K562 (cell line): Measurements from ENCODE around the gene RPS6KA4. TPM values are rescaled to one million over a fixed set of nuclear protein-coding genes. Genes with fewer than 3 reads are reported as not detected.

Source experiments
- ATAC-seq: fragments of 200-7000 bp; cut with Tn5 transposase; 3 replicates; pipeline ENCODE4 v1.9.1; 2020; ENCODE audit warnings: moderate library complexity
- BruUV-seq: library from RNA; stranded (reverse); fragments of 400-500 nt; replicated peaks from 2 replicates; lab custom pipeline; 2021; lab: Mats Ljungman, UMichigan
- CTCF ChIA-PET: fragments of 300-600 bp; formaldehyde crosslinking; extraction: SDS; loops from one replicate; lab custom pipeline; 2021; ENCODE audit warnings: low intra/inter-chr PET ratio; lab: Yijun Ruan, JAX
- POLR2A ChIA-PET: fragments of 300-600, 350-650 bp; sonication (Branson Sonifier 250); formaldehyde crosslinking; extraction: SDS; loops from one replicate; lab custom pipeline; 2021; ENCODE audit warnings: antibody characterized with exemption, inconsistent platforms; lab: Yijun Ruan, JAX
- DNase-seq, 4 experiments: peaks; one replicate each; pipeline versions ENCODE4 v3.0.0 to v3.0.0-alpha.2; 2011 to 2018; ENCODE audit warnings: low spot score in 3 of 4, mixed read lengths in 3 of 4; ENCODE audit errors: extremely low read depth in 1 of 4
- FAIRE-seq: peaks from 2 replicates; lab custom pipeline; 2011; peaks lifted over from hg19 to GRCh38; lab: Jason Lieb, UNC
- H2AFZ ChIP-seq: 2 replicates; pipeline ENCODE4 v1.6.0; 2011; ENCODE audit warnings: low read depth, low read length, control low read depth, inconsistent platforms
- H3K27ac ChIP-seq: fragments of 200-600 bp; 3 replicates; pipeline ENCODE4 v1.8.0; 2011; ENCODE audit warnings: low read depth, mild to moderate bottlenecking, control low read depth, inconsistent platforms, low read length, moderate library complexity, mixed read lengths; ENCODE audit errors: extremely low read depth
- H3K27me3 ChIP-seq, 2 experiments: fragments of 300-600 bp in 1 of 2; 2 replicates in 1 of 2; 3 replicates in 1 of 2; pipeline versions ENCODE4 v1.6.0 to v1.8.0; 2011; ENCODE audit warnings: inconsistent platforms in 2 of 2, low read length in 2 of 2, mild to moderate bottlenecking in 1 of 2, mixed read lengths in 1 of 2, moderate library complexity in 1 of 2; ENCODE audit not compliant: control insufficient read depth in 2 of 2, insufficient read depth in 2 of 2
- H3K36me3 ChIP-seq: fragments of 300-600 bp; 3 replicates; pipeline ENCODE4 v1.8.0; 2011; ENCODE audit warnings: mild to moderate bottlenecking, low read length, inconsistent platforms; ENCODE audit not compliant: control insufficient read depth, insufficient read depth
- H3K4me1 ChIP-seq, 2 experiments: fragments of 200-600 bp in 1 of 2; replicated peaks in 1 of 2; 2 replicates in 1 of 2; 3 replicates in 1 of 2; pipeline versions ENCODE4 v1.5.1 to v1.8.0; 2011; ENCODE audit warnings: inconsistent platforms in 2 of 2, low read length in 2 of 2, mild to moderate bottlenecking in 1 of 2, mixed read lengths in 1 of 2, moderate library complexity in 1 of 2; ENCODE audit not compliant: control insufficient read depth in 2 of 2, insufficient read depth in 2 of 2
- H3K4me2 ChIP-seq: 2 replicates; pipeline ENCODE4 v1.6.1; 2011; ENCODE audit warnings: low read length, control low read depth, inconsistent platforms, mixed read lengths; ENCODE audit not compliant: insufficient read depth
- H3K4me3 ChIP-seq: fragments of 200-600 bp; sonication (generic), shearing (Covaris generic); 2 replicates; pipeline ENCODE4 v1.5.1; 2016; ENCODE audit warnings: control low read depth, inconsistent platforms
- H3K79me2 ChIP-seq: fragments of 200-600 bp; 3 replicates; pipeline ENCODE4 v1.8.0; 2011; ENCODE audit warnings: low read length, inconsistent platforms; ENCODE audit not compliant: control insufficient read depth, insufficient read depth
- H3K9ac ChIP-seq, 2 experiments: 2 replicates each; pipeline versions ENCODE4 v1.6.0 to v1.6.1; 2011; ENCODE audit warnings: low read depth in 2 of 2, low read length in 2 of 2, control low read depth in 1 of 2, inconsistent platforms in 1 of 2, mild to moderate bottlenecking in 1 of 2, mixed read lengths in 1 of 2; ENCODE audit not compliant: insufficient read depth in 1 of 2
- H3K9me1 ChIP-seq: one replicate; pipeline ENCODE4 v1.6.0; 2011; ENCODE audit warnings: inconsistent platforms, mild to moderate bottlenecking, low read length, moderate library complexity; ENCODE audit not compliant: control insufficient read depth, insufficient read depth
- H3K9me3 ChIP-seq: replicated peaks from 2 replicates; pipeline ENCODE4 v1.5.1; 2011; ENCODE audit warnings: low read depth, low read length, inconsistent platforms; ENCODE audit not compliant: control insufficient read depth, insufficient read depth
- H4K20me1 ChIP-seq: replicated peaks from 2 replicates; pipeline ENCODE4 v1.6.1; 2011; ENCODE audit warnings: low read length, inconsistent platforms, mixed read lengths; ENCODE audit not compliant: control insufficient read depth, insufficient read depth
- CBFA2T2 ChIP-seq: fragments of 450-650 bp; conservative IDR thresholded peaks from 2 replicates; pipeline ENCODE4 v1.6.1; 2017; ENCODE audit warnings: mild to moderate bottlenecking
- CHD1 ChIP-seq: fragments of 200-600 bp; sonication (generic); IDR thresholded peaks from one replicate; pipeline ENCODE4 v1.6.1; 2012; ENCODE audit warnings: mild to moderate bottlenecking, moderate library complexity, low read length, inconsistent platforms
- CXXC5 ChIP-seq: fragments of 250-450 bp; sonication (Bioruptor Pico); IDR thresholded peaks from 2 replicates; pipeline ENCODE4 v1.8.0; 2022; ENCODE audit warnings: inconsistent platforms, mild to moderate bottlenecking, moderate library complexity
- ETV5 ChIP-seq: sonication (generic); formaldehyde crosslinking; IDR thresholded peaks from 2 replicates; pipeline ENCODE4 v1.4.0; 2020; ENCODE audit warnings: low read depth, mild to moderate bottlenecking, missing genetic modification reagents
- FOXA1 ChIP-seq: fragments of 450-650 bp; IDR thresholded peaks from 2 replicates; pipeline ENCODE4 v1.6.1; 2016; ENCODE audit warnings: mild to moderate bottlenecking, borderline replicate concordance
- HMG20A ChIP-seq: fragments of 450-650 bp; formaldehyde crosslinking; conservative IDR thresholded peaks from 2 replicates; pipeline ENCODE4 v1.4.0; 2020; ENCODE audit warnings: mild to moderate bottlenecking, mixed read lengths
- NR2C2 ChIP-seq, 2 experiments: fragments of 200-800 bp in 1 of 2; sonication (Bioruptor generic) in 1 of 2; sonication (generic) in 1 of 2; formaldehyde crosslinking in 1 of 2; IDR thresholded peaks; 2 replicates each; pipeline versions ENCODE4 v1.6.1 to v1.8.0; 2016 to 2022; ENCODE audit warnings: mild to moderate bottlenecking in 1 of 2, missing compliant biosample characterization in 1 of 2, missing genetic modification characterization in 1 of 2, missing genetic modification reagents in 1 of 2
- RBM14 ChIP-seq: fragments of 200-400 bp; formaldehyde crosslinking; IDR thresholded peaks from 2 replicates; pipeline ENCODE4 v1.6.1; 2018; ENCODE audit warnings: low read depth, mild to moderate bottlenecking, low read length, moderate library complexity, borderline replicate concordance; ENCODE audit not compliant: insufficient read depth
- SMAD4 ChIP-seq: fragments of 250-450 bp; sonication (Bioruptor Pico); conservative IDR thresholded peaks from 2 replicates; pipeline ENCODE4 v1.8.0; 2021; ENCODE audit warnings: inconsistent platforms, mild to moderate bottlenecking, moderate library complexity
- SMARCE1 ChIP-seq: fragments of 450-650 bp; IDR thresholded peaks from 2 replicates; pipeline ENCODE4 v1.7.1; 2016; ENCODE audit warnings: mild to moderate bottlenecking
- TAF1 ChIP-seq: IDR thresholded peaks from 2 replicates; pipeline ENCODE4 v1.6.1; 2011; ENCODE audit warnings: mild to moderate bottlenecking, low read length, moderate library complexity; ENCODE audit not compliant: insufficient read depth, control insufficient read depth, severe bottlenecking; ENCODE audit errors: extremely low read depth
- TBL1XR1 ChIP-seq, 2 experiments: IDR thresholded peaks; 2 replicates each; pipeline ENCODE4 v1.6.1; 2012; ENCODE audit warnings: improper control_type of control experiment in 2 of 2, low read length in 2 of 2, mild to moderate bottlenecking in 1 of 2
- ZFX ChIP-seq: sonication (generic); formaldehyde crosslinking; IDR thresholded peaks from 2 replicates; pipeline ENCODE4 v1.8.0; 2022; ENCODE audit warnings: mild to moderate bottlenecking, missing genetic modification reagents, moderate library complexity
- ZNF324 ChIP-seq: fragments of 250-450 bp; sonication (Bioruptor Pico); IDR thresholded peaks from 2 replicates; pipeline ENCODE4 v1.4.0; 2020; ENCODE audit warnings: mild to moderate bottlenecking
- WGBS: fragments of 100-300 bp; shearing (Covaris generic); methylation state at CpG from one replicate; pipeline ENCODE4 v1.1.6; 2016; ENCODE audit warnings: low coverage, mixed read lengths; ENCODE audit not compliant: insufficient coverage; ENCODE audit errors: missing lambda C conversion rate; 5-methylcytosine and 5-hydroxymethylcytosine counted together
- in situ Hi-C: fragments of 300-500 bp; cut with MboI; formaldehyde crosslinking; loops from 4 replicates; pipeline ENCODE4 v1.15.0; 2018; ENCODE audit warnings: inconsistent platforms, mixed read lengths
- intact Hi-C: fragments of 100-400 bp; cut with micrococcal nuclease; formaldehyde crosslinking; loops from 2 replicates; pipeline ENCODE4 v1.14.2; 2022
- polyA plus RNA-seq, 8 experiments: library from polyadenylated mRNA; depleted of rRNA in 4 of 8; stranded (reverse) in 5 of 8; unstranded in 3 of 8; fragments of >200 nt; fragmentation: Nextera tagmentation in 2 of 8; fragmentation: Illumina TruSeq in 1 of 8; extraction: Ambion mirVana in 2 of 8; extraction: Trizol in 1 of 8; gene quantifications; 2 replicates each; pipeline versions ENCODE4 v1.2.1 to v1.2.3, GENCODE V29; 2011 to 2014; ENCODE audit warnings: inconsistent platforms in 1 of 8, missing spikeins in 1 of 8
- total RNA-seq, 7 experiments: library from RNA; depleted of rRNA in 6 of 7; stranded (reverse); fragments of >200 nt in 6 of 7; fragmentation: Illumina TruSeq in 2 of 7; extraction: Trizol in 2 of 7; gene quantifications; 2 replicates each; pipeline versions ENCODE4 v1.2.1 to v1.2.3, GENCODE V29; 2011 to 2021; ENCODE audit warnings: low replicate concordance in 1 of 7
- TF ChIP-seq, protein P1 (sequence below): fragments of 200-800 bp; sonication (Bioruptor generic); IDR thresholded peaks from 2 replicates; pipeline ENCODE4 v1.6.1; 2017; ENCODE audit warnings: missing genetic modification characterization, missing compliant biosample characterization
- TF ChIP-seq, protein P2 (sequence below): sonication (generic); formaldehyde crosslinking; IDR thresholded peaks from 2 replicates; pipeline ENCODE4 v1.8.0; 2022; ENCODE audit warnings: missing genetic modification reagents, mild to moderate bottlenecking, borderline replicate concordance

RPS6KA4 gene
- total and polyA plus RNA-seq, 9 of the 15 experiments (the other 6 are each of a cell fraction or from before 2014, with no cell fraction given) = 0.15 to 23.8 (median 9.8) TPM

DNA sequence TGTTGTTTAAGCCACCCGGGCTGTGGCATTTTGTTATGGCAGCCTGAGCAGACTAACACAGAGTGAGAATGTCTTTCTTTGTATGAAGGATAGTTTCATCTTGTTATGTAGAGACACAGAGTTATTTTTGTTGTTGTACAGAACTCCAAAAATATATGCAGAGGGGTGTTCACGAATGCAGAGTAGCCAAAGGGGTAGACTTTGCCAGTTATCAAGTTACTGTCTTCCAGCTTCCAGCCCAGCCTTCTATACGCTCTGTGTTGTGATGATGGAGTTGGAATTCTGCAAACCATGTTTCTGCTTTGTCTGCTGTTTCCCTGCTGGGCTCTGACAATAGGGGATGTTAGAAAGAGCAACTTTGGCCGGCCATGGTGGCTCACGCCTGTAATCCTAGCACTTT lies 44.1 kb downstream of the RPS6KA4 start:
- H3K27me3 ChIP-seq = peaks cover 18 to 44% of the 10 kb centered on the region in 2 experiments
- H3K4me3 ChIP-seq = no peak overlapping the region
- no peaks in the 10 kb centered on the region for H3K79me2 ChIP-seq
- intact Hi-C loops = no loop called here
- no peaks in the 10 kb centered on the region for H3K36me3 ChIP-seq
- H3K4me2 ChIP-seq = no peak overlapping the region
- H3K9me1 ChIP-seq = no peaks in the 10 kb centered on the region
- in situ Hi-C loops = no loop called here
- 10% methylated on average over 5 of the region's 5 CpGs for WGBS
- H2AFZ ChIP-seq = no peak overlapping the region
- no TSS peak for BruUV-seq
- DNase-seq = no peak
- H3K4me1 ChIP-seq = peaks cover 8% of the 10 kb centered on the region in 2 experiments; a peak in 3 of 5 replicates
- H3K9ac ChIP-seq = no peak overlapping the region
- ChIA-PET POLR2A (no interaction called here), CTCF (no interaction called here)
- TF ChIP-seq CXXC5 (CRISPR knock-in tag) (no peak), TBL1XR1 (IDR thresholded peaks at IDR 0.05; ENCODE audit: low read length in 2 of 2) (no peak), SMARCE1 (no peak), TAF1 (no peak), RBM14 (no peak), FOXA1 (no peak), CBFA2T2 (no peak), ETV5 (CRISPR knock-in tag) (no peak), CHD1 (no peak), ZNF324 (no peak), HMG20A (CRISPR knock-in tag) (no peak), NR2C2 (CRISPR knock-in tag; IDR thresholded peaks at IDR 0.05) (no peak), NR2C2 (tag; IDR thresholded peaks at IDR 0.05) (no peak), ZFX (no peak), SMAD4 (no peak)
- TF ChIP-seq, protein P1, sequence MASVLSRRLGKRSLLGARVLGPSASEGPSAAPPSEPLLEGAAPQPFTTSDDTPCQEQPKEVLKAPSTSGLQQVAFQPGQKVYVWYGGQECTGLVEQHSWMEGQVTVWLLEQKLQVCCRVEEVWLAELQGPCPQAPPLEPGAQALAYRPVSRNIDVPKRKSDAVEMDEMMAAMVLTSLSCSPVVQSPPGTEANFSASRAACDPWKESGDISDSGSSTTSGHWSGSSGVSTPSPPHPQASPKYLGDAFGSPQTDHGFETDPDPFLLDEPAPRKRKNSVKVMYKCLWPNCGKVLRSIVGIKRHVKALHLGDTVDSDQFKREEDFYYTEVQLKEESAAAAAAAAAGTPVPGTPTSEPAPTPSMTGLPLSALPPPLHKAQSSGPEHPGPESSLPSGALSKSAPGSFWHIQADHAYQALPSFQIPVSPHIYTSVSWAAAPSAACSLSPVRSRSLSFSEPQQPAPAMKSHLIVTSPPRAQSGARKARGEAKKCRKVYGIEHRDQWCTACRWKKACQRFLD (CRISPR knock-in tag) = no peak
- TF ChIP-seq, protein P2, sequence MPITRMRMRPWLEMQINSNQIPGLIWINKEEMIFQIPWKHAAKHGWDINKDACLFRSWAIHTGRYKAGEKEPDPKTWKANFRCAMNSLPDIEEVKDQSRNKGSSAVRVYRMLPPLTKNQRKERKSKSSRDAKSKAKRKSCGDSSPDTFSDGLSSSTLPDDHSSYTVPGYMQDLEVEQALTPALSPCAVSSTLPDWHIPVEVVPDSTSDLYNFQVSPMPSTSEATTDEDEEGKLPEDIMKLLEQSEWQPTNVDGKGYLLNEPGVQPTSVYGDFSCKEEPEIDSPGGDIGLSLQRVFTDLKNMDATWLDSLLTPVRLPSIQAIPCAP (CRISPR knock-in tag) = no peak
- no peak for FAIRE-seq
- no peak for ATAC-seq
- H3K27ac ChIP-seq = no peak overlapping the region
- H4K20me1 ChIP-seq = no peaks in the 10 kb centered on the region
- no peaks in the 10 kb centered on the region for H3K9me3 ChIP-seq
